SK-N-SH (cell line): ENCODE results near the gene NELFB. TPM values are rescaled to one million over a fixed set of nuclear protein-coding genes. Genes with fewer than 3 reads are reported as not detected.
A peak's percentile ranks its signal among the peaks of the same experiment; 100 is the strongest.

ENCODE experiments used
- CTCF ChIA-PET: fragments of 300-600, 350-600 bp; formaldehyde crosslinking; extraction: SDS; loops from one replicate; lab custom pipeline; 2021; lab: Yijun Ruan, JAX
- POLR2A ChIA-PET: fragments of 350-600 bp; sonication (Branson Sonifier 250); formaldehyde crosslinking; extraction: SDS; loops from one replicate; lab custom pipeline; 2020; ENCODE audit warnings: antibody characterized with exemption, inconsistent platforms; lab: Yijun Ruan, JAX
- DNase-seq: peaks from one replicate; pipeline ENCODE4 v3.0.0; 2012
- H2AFZ ChIP-seq: fragments of 200-600 bp; sonication (generic); 2 replicates; pipeline ENCODE4 v1.8.1; 2016; ENCODE audit warnings: antibody characterized with exemption, mild to moderate bottlenecking, low read depth
- H3F3A ChIP-seq: fragments of 200-600 bp; sonication (generic); replicated peaks from 2 replicates; pipeline ENCODE3; 2016; ENCODE audit warnings: antibody characterized with exemption, mild to moderate bottlenecking; ENCODE audit not compliant: insufficient read depth
- H3K27ac ChIP-seq, 2 experiments: fragments of 200-500 bp in 1 of 2; fragments of 200-600 bp in 1 of 2; sonication (Bioruptor generic) in 1 of 2; sonication (generic), shearing (Covaris generic) in 1 of 2; 2 replicates each; pipeline versions ENCODE4 v1.5.1 to v1.6.1; 2014 to 2016; ENCODE audit warnings: low read depth in 2 of 2, inconsistent platforms in 1 of 2, low read length in 1 of 2, mild to moderate bottlenecking in 1 of 2, mixed read lengths in 1 of 2
- H3K27me3 ChIP-seq: fragments of 200-600 bp; sonication (generic), shearing (Covaris generic); 2 replicates; pipeline ENCODE4 v1.6.1; 2016; ENCODE audit warnings: mixed run types; ENCODE audit not compliant: insufficient read depth
- H3K36me3 ChIP-seq, 2 experiments: fragments of 200-500 bp in 1 of 2; fragments of 200-600 bp in 1 of 2; sonication (Bioruptor generic) in 1 of 2; sonication (generic) in 1 of 2; replicated peaks in 1 of 2; 2 replicates each; pipeline versions ENCODE3 to v1.5.1; 2014 to 2016; ENCODE audit warnings: low read length in 1 of 2, mild to moderate bottlenecking in 1 of 2; ENCODE audit not compliant: insufficient read depth in 2 of 2, control insufficient read depth in 1 of 2
- H3K4me1 ChIP-seq, 2 experiments: fragments of 200-500 bp in 1 of 2; fragments of 200-600 bp in 1 of 2; sonication (Bioruptor generic) in 1 of 2; sonication (generic), shearing (Covaris generic) in 1 of 2; 2 replicates each; pipeline versions ENCODE4 v1.5.1 to v1.6.1; 2014 to 2016; ENCODE audit warnings: low read depth in 1 of 2, low read length in 1 of 2, mixed run types in 1 of 2; ENCODE audit not compliant: insufficient read depth in 2 of 2, control insufficient read depth in 1 of 2
- H3K4me2 ChIP-seq: fragments of 200-600 bp; sonication (generic), shearing (Covaris generic); 2 replicates; pipeline ENCODE4 v1.6.1; 2017; ENCODE audit warnings: mixed run types
- H3K4me3 ChIP-seq, 2 experiments: fragments of 200-500 bp in 1 of 2; fragments of 200-600 bp in 1 of 2; sonication (Bioruptor generic) in 1 of 2; sonication (generic), shearing (Covaris generic) in 1 of 2; 2 replicates each; pipeline versions ENCODE4 v1.5.1 to v1.8.1; 2014 to 2016; ENCODE audit warnings: low read depth in 2 of 2, inconsistent platforms in 1 of 2, low read length in 1 of 2, mild to moderate bottlenecking in 1 of 2, mixed read lengths in 1 of 2, moderate library complexity in 1 of 2
- H3K79me2 ChIP-seq: fragments of 200-600 bp; sonication (generic); 2 replicates; pipeline ENCODE4 v1.8.1; 2017; ENCODE audit warnings: mild to moderate bottlenecking; ENCODE audit not compliant: insufficient read depth
- H3K9ac ChIP-seq: fragments of 200-600 bp; sonication (generic); 2 replicates; pipeline ENCODE4 v1.6.1; 2017; ENCODE audit warnings: mixed run types
- H3K9me2 ChIP-seq: fragments of 200-600 bp; sonication (generic); 2 replicates; pipeline ENCODE4 v1.6.1; 2017; ENCODE audit warnings: mixed run types
- H3K9me3 ChIP-seq: fragments of 200-600 bp; sonication (generic); 2 replicates; pipeline ENCODE4 v1.6.1; 2017; ENCODE audit warnings: mixed run types, mild to moderate bottlenecking, moderate library complexity
- H4K20me1 ChIP-seq: fragments of 200-600 bp; sonication (generic); 2 replicates; pipeline ENCODE4 v1.6.1; 2017; ENCODE audit warnings: mild to moderate bottlenecking, mixed run types; ENCODE audit not compliant: insufficient read depth
- ELF1 ChIP-seq: IDR thresholded peaks from 2 replicates; pipeline ENCODE4 v1.4.0; 2012
- FOSL2 ChIP-seq: IDR thresholded peaks from 2 replicates; pipeline ENCODE4 v1.4.0; 2012; ENCODE audit warnings: low read depth, mild to moderate bottlenecking, moderate library complexity, borderline replicate concordance
- FOXM1 ChIP-seq: IDR thresholded peaks from 2 replicates; pipeline ENCODE4 v1.4.0; 2012; ENCODE audit warnings: low read depth, mild to moderate bottlenecking
- GABPA ChIP-seq: IDR thresholded peaks from 2 replicates; pipeline ENCODE4 v1.4.0; 2012; ENCODE audit warnings: low read depth, mild to moderate bottlenecking
- GATA2 ChIP-seq: sonication (generic); formaldehyde crosslinking; IDR thresholded peaks from 2 replicates; pipeline ENCODE4 v1.5.0; 2020; ENCODE audit warnings: mild to moderate bottlenecking, missing genetic modification reagents
- JUND ChIP-seq: IDR thresholded peaks from 2 replicates; pipeline ENCODE4 v1.4.0; 2012
- MEF2A ChIP-seq: IDR thresholded peaks from 2 replicates; pipeline ENCODE4 v1.4.0; 2012; ENCODE audit warnings: low read depth, borderline replicate concordance
- MXI1 ChIP-seq: IDR thresholded peaks from 2 replicates; pipeline ENCODE4 v1.6.1; 2012; ENCODE audit warnings: mild to moderate bottlenecking, low read depth, low read length, improper control_type of control experiment
- NFIC ChIP-seq: IDR thresholded peaks from 2 replicates; pipeline ENCODE4 v1.4.0; 2012; ENCODE audit warnings: borderline replicate concordance
- POLR2AphosphoS5 ChIP-seq: IDR thresholded peaks from 2 replicates; pipeline ENCODE4 v1.6.1; 2012; ENCODE audit warnings: low read depth, low read length
- RAD21 ChIP-seq: IDR thresholded peaks from 2 replicates; pipeline ENCODE4 v1.6.1; 2012; ENCODE audit warnings: mild to moderate bottlenecking, low read length
- RFX5 ChIP-seq: IDR thresholded peaks from 2 replicates; pipeline ENCODE4 v1.6.1; 2012; ENCODE audit warnings: mild to moderate bottlenecking, improper control_type of control experiment, low read length
- RXRA ChIP-seq: IDR thresholded peaks from 2 replicates; pipeline ENCODE4 v1.4.0; 2012; ENCODE audit warnings: low read depth, mild to moderate bottlenecking, borderline replicate concordance
- SIN3A ChIP-seq: IDR thresholded peaks from 2 replicates; pipeline ENCODE4 v1.6.1; 2012; ENCODE audit warnings: low read depth, mild to moderate bottlenecking, low read length, moderate library complexity, borderline replicate concordance
- SMC3 ChIP-seq: IDR thresholded peaks from 2 replicates; pipeline ENCODE4 v1.6.1; 2012; ENCODE audit warnings: low read depth, low read length, improper control_type of control experiment
- TAF1 ChIP-seq: IDR thresholded peaks from 2 replicates; pipeline ENCODE4 v1.6.1; 2012; ENCODE audit warnings: low read depth, mild to moderate bottlenecking, low read length, moderate library complexity, borderline replicate concordance
- TCF12 ChIP-seq: IDR thresholded peaks from 2 replicates; pipeline ENCODE4 v1.4.0; 2012
- YY1 ChIP-seq: IDR thresholded peaks from 2 replicates; pipeline ENCODE4 v1.4.0; 2012; ENCODE audit warnings: low read depth, mild to moderate bottlenecking
- WGBS: methylation state at CpG from one replicate; pipeline ENCODE4 v1.1.6; 2017; ENCODE audit warnings: low lambda C conversion rate; 5-methylcytosine and 5-hydroxymethylcytosine counted together
- polyA plus RNA-seq, 3 experiments: library from polyadenylated mRNA; depleted of rRNA; stranded (reverse); fragments of >200 nt; gene quantifications; 2 replicates each; pipeline ENCODE4 v1.2.3, GENCODE V29; 2012
- TF ChIP-seq, protein P1 (sequence below): IDR thresholded peaks from 2 replicates; pipeline ENCODE4; 2012
- TF ChIP-seq, protein P2 (sequence below): fragments of 150-350 bp; IDR thresholded peaks from 2 replicates; pipeline ENCODE4 v1.6.1; 2016; ENCODE audit warnings: mild to moderate bottlenecking, low read depth, low read length
- TF ChIP-seq, protein P3 (sequence below): IDR thresholded peaks from 2 replicates; pipeline ENCODE4 v1.4.0; 2012; ENCODE audit warnings: low read depth
- TF ChIP-seq, protein P4 (sequence below): IDR thresholded peaks from 2 replicates; pipeline ENCODE4 v1.4.0; 2012; ENCODE audit warnings: low read depth, borderline replicate concordance
- TF ChIP-seq, protein P5 (sequence below): IDR thresholded peaks from 2 replicates; pipeline ENCODE4 v1.4.0; 2012; ENCODE audit warnings: low read depth, borderline replicate concordance

The NELFB gene
- polyA plus RNA-seq, 1 of the 3 experiments (the other 2 are of a cell fraction), result 62.7 TPM

DNA sequence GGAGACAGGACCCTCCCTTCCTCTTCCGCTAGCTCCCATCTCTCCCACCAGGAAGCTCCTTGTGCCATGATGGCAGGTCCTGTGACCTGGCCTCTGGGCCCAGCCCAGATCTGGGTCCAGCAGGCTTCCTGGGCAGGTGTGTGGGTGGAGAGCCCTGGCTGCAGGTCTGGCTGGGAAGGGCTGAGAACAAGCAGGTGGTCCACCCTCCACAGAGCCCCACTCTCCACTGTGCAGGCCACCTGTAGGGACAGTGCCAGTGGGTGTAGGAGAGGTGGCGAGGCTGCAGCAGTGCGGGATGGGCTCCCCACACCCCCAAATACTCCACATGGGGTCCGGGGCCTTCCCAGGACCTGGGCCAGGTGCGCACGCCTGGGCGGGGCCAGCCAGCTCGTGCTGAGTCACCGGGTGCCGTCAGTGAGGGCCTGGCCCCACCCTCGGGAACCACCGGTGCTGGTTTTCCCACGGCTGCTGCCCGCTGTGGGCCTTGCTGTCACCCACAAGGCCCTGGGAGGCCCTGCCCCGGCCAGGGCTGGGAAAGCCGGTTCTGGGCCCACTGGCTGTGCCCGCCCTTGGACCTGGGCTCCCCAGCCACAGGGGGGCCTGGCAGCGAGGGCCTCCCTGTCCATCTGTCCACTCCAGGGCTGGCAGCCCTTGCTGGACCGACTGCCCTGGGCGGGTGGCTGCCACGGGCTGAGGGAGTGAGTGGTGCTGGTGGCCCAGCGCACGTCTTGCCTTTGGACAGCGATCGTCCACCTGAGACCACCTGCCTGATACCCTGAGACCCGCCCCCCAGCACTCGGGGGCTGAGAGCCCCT lies 56.3 kb downstream of the NELFB start (continued):
- TF ChIP-seq, protein P1, sequence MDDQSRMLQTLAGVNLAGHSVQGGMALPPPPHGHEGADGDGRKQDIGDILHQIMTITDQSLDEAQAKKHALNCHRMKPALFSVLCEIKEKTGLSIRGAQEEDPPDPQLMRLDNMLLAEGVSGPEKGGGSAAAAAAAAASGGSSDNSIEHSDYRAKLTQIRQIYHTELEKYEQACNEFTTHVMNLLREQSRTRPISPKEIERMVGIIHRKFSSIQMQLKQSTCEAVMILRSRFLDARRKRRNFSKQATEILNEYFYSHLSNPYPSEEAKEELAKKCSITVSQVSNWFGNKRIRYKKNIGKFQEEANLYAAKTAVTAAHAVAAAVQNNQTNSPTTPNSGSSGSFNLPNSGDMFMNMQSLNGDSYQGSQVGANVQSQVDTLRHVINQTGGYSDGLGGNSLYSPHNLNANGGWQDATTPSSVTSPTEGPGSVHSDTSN, result no peak
- TF ChIP-seq MXI1 (no peak), YY1 (no peak), SIN3A (no peak), ELF1 (no peak), GATA2 (CRISPR knock-in tag) (no peak), JUND (no peak), MEF2A (no peak), SMC3 (no peak), POLR2AphosphoS5 (no peak)
- TF ChIP-seq, protein P2, sequence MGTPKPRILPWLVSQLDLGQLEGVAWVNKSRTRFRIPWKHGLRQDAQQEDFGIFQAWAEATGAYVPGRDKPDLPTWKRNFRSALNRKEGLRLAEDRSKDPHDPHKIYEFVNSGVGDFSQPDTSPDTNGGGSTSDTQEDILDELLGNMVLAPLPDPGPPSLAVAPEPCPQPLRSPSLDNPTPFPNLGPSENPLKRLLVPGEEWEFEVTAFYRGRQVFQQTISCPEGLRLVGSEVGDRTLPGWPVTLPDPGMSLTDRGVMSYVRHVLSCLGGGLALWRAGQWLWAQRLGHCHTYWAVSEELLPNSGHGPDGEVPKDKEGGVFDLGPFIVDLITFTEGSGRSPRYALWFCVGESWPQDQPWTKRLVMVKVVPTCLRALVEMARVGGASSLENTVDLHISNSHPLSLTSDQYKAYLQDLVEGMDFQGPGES, result no peak

DNA sequence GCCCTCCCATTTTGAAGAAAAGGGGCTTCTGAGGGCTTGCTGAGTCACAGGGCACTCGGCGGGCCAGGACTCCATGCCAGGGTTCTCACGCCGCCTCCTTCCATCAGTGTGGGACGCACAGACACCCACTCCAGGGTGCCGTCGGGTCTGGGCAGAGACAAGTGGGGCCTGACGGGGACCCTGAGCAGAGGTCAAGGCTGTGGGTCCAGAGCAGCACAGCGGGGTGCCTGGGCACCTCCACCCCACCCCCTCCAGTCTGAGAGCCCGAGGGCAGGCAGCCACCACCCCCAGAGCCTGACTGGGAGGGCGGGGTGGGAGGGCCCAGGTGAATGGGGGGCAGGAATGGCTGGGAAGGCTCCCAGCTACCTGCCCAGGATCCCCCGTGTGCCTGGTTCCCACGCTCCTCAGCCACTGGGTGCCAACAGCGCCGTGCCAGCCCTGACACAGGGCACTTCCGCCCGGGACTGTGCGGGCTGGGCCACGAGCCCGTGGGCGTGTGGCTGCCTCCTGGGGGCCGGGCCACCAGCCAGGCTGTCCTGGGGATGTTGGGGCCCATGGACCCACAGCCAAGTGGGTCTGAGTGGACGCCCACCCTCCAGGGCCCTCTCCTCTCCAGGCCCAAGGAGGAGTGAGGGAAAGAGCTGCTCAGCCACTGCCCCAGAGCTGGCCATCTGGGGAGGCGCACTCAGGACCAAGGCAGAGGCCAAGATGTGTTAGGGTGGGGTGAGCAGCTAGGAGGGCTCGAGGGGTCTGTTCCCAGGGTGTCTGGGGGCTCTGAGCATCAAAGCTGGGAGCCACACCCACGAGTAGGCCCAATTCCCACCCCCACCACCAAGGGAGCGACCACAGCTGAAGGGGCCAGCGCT lies 57.1 kb downstream of the NELFB start:
- Histone ChIP-seq H3K9me3 (no peaks in the 10 kb centered on the region), H2AFZ (no peak overlapping the region), H3K27me3 (no peaks in the 10 kb centered on the region), H3K4me2 (no peak overlapping the region), H3K36me3 (no peaks in the 10 kb centered on the region), H3K4me1 (peaks cover 0 to 3% of the 10 kb centered on the region in 2 experiments; a peak in 1 of 4 replicates), H4K20me1 (no peaks in the 10 kb centered on the region), H3K79me2 (no peaks in the 10 kb centered on the region), H3K4me3 (no peak overlapping the region), H3K9ac (no peak overlapping the region), H3K9me2 (no peaks in the 10 kb centered on the region), H3K27ac (no peak overlapping the region), H3F3A (no peaks in the 10 kb centered on the region)
- no CpG with 5 or more reads among the region's 28 CpGs for whole genome bisulfite sequencing
- CTCF ChIA-PET, result interaction anchor here (1.3 to 2.2 kb wide), 3 partner anchors 8 to 76 kb away, joined by 3 to 9 read pairs (median 5); partner anchors contain the start of gene NRARP
- peak; percentile 36 for DNase-seq
- POLR2A ChIA-PET, result no interaction called here
- TF ChIP-seq MEF2A (no peak), NFIC (no peak), GATA2 (CRISPR knock-in tag) (no peak), YY1 (no peak), TAF1 (no peak), RAD21 (no peak), SMC3 (no peak), FOSL2 (no peak), GABPA (no peak), RFX5 (no peak), TCF12 (no peak), RXRA (no peak), MXI1 (no peak), FOXM1 (no peak)
- TF ChIP-seq, protein P3, sequence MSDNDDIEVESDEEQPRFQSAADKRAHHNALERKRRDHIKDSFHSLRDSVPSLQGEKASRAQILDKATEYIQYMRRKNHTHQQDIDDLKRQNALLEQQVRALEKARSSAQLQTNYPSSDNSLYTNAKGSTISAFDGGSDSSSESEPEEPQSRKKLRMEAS, result no peak
- TF ChIP-seq, protein P4, sequence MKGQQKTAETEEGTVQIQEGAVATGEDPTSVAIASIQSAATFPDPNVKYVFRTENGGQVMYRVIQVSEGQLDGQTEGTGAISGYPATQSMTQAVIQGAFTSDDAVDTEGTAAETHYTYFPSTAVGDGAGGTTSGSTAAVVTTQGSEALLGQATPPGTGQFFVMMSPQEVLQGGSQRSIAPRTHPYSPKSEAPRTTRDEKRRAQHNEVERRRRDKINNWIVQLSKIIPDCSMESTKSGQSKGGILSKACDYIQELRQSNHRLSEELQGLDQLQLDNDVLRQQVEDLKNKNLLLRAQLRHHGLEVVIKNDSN, result no peak
- TF ChIP-seq, protein P5, sequence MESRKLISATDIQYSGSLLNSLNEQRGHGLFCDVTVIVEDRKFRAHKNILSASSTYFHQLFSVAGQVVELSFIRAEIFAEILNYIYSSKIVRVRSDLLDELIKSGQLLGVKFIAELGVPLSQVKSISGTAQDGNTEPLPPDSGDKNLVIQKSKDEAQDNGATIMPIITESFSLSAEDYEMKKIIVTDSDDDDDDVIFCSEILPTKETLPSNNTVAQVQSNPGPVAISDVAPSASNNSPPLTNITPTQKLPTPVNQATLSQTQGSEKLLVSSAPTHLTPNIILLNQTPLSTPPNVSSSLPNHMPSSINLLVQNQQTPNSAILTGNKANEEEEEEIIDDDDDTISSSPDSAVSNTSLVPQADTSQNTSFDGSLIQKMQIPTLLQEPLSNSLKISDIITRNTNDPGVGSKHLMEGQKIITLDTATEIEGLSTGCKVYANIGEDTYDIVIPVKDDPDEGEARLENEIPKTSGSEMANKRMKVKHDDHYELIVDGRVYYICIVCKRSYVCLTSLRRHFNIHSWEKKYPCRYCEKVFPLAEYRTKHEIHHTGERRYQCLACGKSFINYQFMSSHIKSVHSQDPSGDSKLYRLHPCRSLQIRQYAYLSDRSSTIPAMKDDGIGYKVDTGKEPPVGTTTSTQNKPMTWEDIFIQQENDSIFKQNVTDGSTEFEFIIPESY, result no peak
- TF ChIP-seq, protein P2, result no peak
